NCI-H1930 (cell line): ENCODE measurements around the gene CD4.
"Not testable (repeated sequence)": the region's sequence is repeated elsewhere in the genome, so short reads cannot be mapped to it uniquely, and the experiment has no call there.

Source experiments
- DNase-seq, 2 experiments: peaks; one replicate each; lab custom pipeline; 2025; lab: John Stamatoyannopoulos, UW

The CD4 gene

DNA sequence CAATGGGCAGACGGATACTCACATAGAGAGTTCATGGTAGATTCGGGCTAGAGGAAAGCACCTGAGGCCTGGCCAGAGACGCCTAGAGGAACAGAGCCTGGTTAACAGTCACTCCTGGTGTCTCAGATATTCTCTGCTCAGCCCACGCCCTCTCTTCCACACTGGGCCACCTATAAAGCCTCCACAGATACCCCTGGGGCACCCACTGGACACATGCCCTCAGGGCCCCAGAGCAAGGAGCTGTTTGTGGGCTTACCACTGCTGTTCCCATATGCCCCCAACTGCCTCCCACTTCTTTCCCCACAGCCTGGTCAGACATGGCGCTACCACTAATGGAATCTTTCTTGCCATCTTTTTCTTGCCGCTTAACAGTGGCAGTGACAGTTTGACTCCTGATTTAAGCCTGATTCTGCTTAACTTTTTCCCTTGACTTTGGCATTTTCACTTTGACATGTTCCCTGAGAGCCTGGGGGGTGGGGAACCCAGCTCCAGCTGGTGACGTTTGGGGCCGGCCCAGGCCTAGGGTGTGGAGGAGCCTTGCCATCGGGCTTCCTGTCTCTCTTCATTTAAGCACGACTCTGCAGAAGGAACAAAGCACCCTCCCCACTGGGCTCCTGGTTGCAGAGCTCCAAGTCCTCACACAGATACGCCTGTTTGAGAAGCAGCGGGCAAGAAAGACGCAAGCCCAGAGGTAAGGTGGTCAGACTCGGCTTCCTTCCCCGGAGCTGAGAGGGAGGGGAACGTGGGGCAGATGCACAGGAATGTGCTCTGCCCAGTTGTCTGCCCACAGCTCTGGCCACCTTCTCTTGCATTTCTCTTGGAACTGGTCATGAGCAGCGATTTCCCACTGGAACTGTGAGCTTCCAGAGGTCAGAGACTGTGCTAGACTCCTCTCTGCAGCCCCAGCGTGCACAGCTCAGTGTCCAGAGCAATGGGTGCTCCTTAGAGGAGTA lies at the start of gene CD4:
CD4 (plus strand) TSS at position 557 of the 953 bp plus-strand sequence. CDS start 10,611 bp downstream, outside the sequence.
- DNase-seq, result no peak

DNA sequence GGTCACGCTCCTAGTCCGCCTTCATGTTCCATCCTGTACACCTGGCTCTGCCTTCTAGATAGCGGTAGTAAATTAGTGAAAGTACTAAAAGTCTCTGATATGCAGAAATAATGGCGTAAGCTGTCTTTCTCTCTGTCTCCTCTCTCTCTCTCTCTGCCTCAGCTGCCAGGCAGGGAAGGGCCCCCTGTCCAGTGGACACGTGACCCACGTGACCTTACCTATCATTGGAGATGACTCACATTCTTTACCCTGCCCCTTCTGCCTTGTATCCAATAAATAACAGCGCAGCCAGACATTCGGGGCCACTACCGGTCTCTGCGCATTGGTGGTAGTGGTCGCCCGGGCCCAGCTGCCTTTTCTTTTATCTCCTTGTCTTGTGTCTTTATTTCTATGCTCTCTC lies 47.2 kb upstream of the CD4 start:
- DNase-seq, result not testable (repeated sequence)

DNA sequence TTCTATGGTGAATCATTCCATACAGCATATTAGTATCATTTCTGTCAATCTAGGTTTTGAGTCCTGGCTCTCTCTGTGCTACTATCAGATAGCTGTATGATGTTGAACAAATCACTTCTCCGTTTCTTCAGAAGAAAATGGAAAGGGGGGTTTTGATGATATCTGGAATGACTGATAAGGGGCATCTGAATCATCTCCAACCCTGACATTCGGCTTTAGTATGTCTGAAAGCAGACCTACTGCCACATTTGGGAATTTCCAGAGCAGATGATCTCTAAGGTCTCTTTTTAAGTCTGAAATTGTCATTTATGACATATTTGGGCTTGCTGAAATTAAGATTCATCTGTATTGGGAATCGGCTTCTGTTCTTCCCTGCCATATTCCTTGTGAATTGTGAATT lies 46.5 kb upstream of the CD4 start:
- DNase-seq, result no peak

DNA sequence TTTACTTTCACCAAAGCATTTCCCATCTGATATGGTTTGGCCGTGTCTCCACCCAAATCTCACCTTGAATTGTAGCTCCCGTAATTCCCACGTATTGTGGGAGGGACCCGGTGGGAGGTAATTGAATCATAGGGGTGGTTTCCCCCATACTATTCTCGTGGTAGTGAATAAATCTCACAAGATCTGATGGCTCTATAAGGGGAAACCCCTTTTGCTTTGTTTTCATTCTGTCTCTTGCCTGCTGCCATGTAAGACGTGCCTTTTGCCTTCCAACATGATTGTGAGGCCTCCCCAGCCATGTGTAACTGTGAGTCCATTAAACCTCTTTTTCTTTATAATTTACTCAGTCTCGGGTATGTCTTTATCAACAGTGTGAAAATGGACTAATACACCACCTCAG lies 46.0 kb upstream of the CD4 start:
- DNase-seq, result not testable (repeated sequence)

DNA sequence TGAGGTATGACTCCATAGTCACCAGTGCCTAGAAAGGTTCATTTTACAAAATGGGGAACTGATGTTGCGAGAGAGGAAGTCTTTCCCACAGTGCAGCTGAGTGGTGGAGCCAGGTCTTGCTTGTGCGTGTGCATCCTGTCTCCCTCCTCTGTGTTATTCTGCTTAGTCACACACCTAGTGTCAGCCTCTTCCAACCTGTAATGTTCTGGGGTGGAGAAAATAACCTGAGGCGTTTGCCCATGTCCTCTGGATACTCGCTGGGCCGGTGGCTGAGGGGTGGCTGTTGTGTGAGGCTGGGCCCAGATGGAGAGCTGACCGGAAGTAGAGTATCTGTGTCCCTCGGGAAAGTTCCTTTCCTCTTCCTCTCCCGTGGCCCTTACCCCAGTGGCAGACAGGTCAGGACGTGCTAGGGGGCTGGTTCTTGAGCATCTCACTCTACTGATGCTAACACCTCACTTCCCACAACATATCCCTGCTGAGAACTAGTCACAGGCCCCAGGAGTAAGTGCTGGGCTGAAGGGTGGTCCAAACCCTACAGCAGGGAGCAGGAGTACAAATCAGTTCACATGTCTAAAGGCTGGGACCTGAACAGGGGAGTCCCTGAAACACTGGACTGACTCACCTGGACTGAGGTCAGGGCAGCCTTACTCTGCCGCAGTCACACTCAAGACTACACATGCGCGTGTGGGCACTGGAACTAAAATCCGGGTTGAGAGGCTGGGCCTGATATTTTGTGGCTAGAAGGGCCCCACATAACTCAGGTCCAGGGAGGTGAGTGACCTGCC lies 43.4 kb upstream of the CD4 start:
- DNase-seq, result no peak

DNA sequence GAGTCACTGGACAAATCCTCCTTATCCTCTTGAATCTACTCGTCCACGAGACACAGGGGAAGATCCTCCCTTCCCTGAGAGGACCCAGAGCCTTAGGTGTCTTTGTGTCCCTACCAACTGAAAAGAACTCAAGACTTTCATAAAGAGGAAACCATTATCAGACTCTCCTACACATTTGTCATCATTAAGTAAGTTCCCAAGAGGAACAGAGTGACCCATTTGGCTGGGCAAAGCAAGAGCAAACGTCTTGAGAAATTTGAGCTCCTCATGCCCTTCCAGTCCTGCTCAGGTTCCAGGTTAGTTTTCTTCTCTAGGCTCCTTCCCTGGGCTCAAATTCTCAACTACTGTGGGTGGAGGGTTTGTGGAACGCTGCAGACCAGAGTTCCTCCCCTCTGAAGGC lies 42.1 kb upstream of the CD4 start:
- DNase-seq, result no peak

DNA sequence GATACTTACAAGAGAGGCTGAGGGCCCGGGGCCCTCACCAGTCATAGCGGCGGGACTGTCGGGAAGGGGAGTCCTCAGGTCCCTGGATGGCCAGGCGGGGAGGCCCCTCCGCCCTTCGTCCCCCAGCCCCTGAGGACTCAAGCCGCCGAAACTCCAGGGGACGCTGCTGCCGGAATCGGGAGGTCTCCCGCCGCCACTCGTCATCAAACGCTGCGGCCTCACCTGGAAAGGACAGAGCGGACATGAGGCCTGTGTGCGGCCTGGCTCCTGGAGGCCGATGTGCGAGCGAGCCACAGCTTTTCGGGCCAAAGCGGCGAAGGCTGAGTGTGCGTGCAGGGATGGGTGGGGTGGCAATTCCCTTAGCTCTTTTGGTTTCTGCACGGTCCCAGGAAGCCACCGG lies 40.6 kb upstream of the CD4 start:
- DNase-seq, result no peak

DNA sequence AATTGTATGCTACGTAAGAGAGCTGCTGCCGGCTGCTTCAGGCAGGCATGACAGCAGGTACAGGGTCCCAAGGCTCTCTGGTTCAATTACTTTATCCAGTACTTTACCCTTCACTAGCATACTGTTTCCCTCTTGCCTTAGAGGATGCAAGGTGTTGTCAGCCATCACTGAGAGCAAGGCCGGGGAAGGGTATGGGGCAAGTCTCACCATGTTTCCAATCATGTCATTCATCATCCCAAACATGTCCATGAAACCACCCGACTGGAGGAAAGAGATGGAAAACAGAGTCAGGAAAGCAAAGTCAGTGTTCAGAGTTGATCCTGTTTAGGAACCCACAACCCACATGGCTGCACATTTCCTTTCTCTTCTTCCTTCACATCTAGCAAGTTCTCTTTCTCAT lies 38.8 kb upstream of the CD4 start:
- no peak for DNase-seq

DNA sequence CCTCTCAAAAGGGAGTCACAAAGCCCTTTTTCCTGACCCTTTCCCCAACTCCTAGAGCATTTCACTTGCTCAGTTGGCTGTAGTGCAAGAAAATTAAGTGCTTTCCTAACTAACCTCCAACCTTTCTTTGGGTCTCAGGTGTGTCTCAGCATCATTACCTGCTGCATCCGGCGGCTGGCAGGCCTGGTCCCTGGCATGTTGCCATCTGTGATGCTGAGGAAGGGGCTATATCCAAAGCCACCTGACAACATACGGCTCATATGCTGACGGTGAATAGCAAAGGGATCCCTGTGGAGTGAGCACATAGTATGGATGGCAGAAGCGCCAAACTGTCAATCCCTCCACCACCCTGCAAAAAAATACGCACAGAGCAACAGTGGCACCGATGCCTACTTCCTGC lies 37.6 kb upstream of the CD4 start:
- DNase-seq, result no peak

DNA sequence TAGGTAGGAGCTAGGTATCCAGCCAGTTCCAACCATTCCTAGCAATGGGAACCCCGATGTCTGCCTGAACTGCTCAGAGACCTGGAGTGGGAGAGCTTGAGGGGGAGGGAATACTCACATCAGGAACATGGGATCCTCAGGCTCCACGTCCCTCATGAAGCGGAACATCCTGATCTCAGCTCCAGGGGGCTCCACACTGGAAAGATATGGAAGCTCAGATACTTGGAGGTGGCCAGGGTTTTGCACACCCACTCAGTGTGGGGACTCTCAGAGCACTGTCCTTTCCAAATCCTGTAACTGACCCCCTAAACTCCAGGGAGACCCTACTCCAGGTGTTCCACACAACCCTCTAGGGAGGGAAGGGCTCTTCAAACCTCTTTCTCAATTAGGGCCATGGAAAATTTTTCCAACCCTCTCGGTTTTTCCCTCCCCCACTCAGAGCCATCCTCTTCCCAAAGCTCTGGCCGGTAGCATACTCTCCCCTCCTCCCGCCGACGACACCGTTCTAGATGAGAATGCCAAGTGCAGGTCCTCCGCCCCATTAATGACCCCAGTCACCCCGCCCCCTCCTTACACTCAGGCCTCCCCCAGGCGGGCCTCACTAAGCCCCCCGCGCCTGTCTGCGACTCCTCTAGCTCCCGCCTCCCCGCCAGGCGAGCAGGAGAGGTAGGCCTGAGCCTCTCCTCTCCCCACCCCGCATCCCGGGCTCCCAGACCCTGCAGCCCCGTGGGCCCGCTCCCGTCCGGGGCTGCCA lies 37.0 kb upstream of the CD4 start:
- DNase-seq, result peak in 1 of 2 experiments; percentile 26

DNA sequence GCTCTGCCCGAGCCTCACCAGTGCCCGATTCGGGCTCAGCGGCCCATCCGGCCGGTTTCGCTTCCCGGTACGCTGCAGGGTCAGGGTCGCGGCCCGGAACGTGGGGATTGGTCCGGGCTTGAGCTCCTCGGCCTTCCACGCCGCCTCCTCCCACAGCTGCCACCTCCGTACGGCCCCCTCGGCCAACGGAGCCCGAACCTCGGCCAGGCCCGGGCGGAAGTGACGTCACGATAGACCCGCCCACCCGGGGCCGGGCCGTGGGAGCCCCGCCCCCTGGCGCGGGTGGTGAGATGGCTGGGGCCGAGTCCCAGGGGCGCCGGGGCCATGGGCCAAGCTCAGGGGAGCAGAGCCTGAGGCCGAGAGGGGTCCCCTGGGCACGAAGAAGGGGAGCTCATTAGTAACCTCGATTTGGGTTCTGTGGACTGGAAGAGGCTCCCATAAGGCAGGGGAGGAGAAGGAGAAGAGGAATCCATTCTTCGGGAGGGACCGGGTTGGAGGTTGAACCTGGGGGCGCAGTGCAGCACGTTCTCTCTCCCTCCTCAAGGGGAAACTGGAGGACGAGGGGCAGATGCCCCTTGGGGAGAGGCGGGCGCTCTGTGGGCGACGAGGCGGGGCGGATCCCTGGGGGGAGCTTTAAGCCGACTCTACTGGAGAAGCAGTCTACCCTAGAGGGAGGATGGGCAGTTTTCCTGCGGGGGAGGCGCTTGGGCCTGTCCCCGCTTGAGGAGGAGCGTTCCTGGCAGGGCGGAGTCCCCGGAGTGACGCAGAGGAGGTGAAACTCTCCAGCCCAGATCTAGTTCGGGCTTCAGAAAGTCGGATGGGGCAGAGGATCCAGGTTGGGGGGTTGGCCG lies 36.2 kb upstream of the CD4 start, which contains the start of gene MLF2:
MLF2 (minus strand) TSS at position 221 of the 851 bp plus-strand sequence. CDS start 807 bp downstream, outside the sequence.
- peak; percentile 94 to 96 for DNase-seq

DNA sequence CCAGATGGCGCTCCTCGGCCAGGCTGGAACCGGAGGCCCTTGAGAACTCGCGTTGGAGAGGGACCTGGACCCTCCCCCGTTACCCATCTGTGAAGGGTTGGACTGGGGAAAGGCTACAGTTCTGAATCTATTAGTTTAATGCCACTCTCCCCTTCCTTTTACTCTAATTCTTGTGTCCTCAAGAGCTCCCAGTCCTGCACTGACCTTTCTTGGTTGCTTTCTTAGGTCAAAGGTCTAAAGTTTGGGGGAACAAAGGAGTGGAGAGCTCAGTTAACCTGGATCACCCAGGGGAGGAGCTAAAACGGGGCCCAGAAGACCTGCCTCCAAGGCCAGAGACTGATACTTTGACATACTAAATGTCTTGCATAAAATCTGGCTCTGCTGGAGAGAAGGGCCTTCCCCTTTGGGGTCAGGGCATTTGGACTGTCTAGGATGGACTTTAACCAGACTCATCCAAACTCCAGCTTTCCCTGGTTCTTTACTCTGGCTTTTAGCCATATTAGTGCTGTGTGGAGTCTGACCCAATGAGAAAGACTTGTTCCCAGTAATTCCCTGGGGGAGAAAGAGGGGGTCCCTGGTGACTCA lies 35.5 kb upstream of the CD4 start:
- DNase-seq, result no peak

DNA sequence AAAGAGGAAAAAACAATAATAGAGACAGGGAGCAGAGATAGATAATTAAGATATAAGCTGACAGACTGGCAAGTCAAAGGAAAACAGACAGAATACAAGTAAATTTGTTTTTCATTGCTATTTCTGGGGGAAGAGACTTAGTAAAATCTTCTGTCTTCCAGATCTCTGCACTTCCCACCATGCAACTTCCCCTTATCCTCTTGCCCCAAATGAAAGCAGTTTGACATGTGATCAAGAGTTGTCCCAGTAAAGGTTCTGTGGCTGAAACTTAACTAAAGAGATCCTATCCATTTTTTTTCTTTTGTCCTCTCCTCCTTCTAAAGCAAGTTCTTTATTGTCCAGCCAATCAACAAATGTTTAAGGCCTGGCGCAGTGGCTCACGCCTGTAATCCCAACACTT lies 34.9 kb upstream of the CD4 start:
- no peak for DNase-seq

DNA sequence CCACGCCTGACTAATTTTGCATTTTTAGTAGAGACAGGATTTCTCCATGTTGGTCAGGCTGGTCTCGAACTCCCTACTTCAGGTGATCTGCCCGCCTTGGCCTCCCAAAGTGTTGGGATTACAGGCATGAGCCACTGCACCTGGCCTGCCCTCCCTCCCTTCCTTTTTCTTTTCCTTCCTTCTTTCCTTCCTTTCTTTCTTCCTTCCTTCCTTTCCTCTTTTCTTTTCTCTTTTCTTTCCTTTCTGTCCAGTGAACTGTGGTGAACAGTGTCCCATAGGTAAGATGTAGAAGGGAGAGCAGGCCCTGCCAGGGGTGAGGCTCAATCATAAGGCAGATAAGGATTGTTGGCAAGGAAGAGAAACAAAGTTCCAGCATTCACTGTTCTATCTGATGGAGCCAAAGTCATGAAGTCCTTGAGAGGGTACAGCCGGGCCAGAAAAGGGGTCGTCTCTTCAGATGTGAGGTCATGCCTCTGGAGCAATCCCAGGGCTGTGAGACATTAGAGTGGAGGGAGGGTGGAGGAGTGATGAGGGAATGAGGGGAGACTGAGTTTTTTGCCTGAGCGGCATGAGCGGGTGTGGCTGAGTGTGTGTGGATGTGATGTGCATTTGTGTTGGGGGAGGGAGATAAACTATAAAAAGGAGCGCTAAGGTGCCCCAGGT lies 32.2 kb upstream of the CD4 start:
- DNase-seq, result no peak

DNA sequence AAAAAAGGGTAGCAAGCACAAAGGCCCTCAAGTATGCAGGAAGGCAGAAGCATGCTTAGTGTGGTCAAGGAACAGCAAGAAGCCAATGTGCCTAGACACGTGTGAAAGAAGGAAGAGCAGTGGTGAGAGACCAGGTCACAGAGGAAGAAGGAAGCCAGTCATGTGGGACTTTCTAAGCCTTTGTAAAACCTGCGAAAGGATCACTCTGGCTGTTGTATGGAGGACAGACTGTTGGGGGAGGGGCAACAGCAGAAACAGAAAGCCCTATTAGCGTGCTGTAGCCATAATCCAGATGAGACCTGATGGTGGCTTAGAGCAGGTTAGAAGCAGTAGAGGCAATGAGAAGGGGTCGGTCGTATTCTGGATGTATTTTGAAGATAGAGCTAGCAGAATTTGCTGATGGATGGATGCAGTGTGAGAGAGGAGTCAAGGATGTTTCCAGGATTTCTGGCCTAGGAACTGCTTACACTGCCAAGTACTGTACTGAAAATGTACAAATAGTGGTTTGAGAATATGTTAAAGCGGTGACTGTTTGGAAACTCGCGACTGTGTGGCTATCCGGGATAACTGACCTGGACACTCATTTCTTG lies 30.7 kb upstream of the CD4 start:
- DNase-seq, result no peak

DNA sequence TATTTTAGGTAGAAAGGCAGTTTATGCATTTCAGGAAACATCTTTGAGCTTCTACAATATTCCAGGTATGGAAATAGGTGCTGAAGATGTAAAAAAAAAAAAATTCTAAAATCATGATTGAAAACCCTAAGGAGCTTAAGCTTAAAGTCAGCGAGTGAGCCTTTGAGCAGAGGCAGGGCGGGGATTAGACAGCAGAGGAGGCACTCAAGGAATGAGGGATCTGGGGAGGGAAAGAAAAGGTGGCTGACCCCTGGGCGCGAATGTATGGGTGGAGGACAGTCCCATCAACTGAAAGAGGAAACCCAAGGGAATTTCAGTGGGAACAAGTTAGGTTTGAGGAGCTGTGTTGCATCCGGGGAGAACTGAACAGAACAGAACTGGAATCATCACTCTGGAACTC lies 29.6 kb upstream of the CD4 start:
- no peak for DNase-seq

DNA sequence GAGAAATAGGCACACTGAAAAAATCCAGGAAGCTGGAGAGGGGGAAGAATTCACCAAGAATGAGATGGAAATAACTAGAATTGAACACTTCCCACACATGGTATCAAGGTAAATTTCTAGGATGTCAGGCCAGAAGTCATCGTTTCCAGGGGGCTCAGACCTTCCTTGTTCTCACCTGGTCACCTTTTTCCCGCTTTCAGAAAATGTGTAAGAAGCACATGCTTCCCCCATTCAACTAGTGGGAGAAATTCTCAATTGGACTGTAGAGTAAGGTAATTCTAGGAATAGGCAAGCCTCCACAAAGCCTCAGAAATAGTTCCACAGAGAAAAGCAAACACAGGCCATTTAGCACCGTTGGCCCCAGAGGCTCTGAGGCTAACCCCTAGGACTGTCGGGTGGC lies 25.9 kb upstream of the CD4 start:
- no peak for DNase-seq

DNA sequence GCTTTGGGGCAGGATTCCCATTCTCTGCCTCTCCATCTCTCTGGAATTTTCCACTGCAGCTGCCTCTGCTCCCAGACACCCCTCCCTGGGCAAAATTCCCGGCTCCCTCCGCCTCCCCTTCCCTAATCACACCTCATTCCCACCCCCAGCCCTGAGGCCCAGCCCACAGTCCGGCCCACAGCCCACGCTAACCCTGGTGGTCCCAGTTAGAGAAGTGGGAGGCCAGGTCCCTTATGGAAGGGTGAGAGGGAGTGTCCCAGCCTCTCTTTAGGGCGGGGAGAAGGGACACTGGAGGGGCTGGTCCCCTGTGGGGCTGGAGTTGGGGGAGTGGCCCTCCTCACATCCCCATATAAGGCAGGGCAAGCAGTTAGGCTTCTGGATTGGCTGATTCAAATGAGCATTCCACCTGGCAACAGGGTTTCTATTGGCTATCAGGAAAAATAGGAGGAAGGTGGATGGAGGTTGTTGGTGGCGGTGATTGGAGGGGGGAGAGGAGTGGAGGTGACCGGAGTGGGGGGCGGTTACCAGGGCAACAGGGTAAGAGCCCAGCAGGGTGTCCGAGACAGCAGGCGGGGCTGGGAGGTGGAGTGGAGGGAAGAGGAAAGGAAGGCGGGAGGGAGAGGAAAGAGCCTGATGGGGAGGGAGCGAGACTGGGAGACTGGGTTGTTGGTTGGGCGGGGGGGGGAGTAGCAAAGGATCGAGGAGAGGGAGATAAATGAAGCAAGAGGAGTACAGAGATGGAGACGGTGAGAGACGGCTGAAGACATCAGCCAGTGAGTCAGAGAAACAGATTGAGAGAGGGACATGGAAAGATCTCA lies 25.1 kb upstream of the CD4 start:
- DNase-seq, result peak; percentile 98 to 99

DNA sequence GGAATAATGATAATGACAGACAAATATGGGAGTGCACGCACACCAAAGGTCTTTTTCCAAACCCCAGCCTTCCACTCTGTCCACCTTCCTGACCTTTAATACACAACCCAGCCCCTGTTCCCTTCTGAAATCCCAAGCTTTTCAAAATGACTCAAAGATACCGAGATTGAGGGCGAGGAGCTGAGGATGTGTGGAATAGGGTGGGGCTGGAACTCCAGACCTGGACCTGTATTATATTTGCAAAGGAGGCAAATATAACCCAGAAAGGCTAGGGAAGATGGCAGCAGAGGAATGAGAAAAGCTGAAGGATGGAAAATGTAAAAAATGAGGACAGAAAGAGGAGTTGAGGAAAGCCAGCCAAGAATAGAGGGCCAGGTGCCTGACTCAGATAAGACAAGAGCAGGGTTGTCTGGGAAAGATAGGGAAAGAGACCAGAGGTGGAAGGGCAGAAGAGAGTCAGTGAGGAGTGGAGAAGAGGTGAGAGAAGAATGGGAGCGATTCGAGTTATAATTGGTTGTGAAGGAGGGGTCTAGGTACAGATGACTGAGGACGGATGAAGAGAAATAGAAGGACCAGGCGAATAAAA lies 24.2 kb upstream of the CD4 start:
- no peak for DNase-seq
